Globus pallidus (tissue), 1 donor: ENCODE results near the gene SOX5.
"Not testable (repeated sequence)": the region's sequence is repeated elsewhere in the genome, so short reads cannot be mapped to it uniquely, and the experiment has no call there.

Experiments used
- DNase-seq: peaks from one replicate; pipeline ENCODE4 v3.0.0-alpha.2; 2015; ENCODE audit warnings: low spot score

SOX5 gene

DNA sequence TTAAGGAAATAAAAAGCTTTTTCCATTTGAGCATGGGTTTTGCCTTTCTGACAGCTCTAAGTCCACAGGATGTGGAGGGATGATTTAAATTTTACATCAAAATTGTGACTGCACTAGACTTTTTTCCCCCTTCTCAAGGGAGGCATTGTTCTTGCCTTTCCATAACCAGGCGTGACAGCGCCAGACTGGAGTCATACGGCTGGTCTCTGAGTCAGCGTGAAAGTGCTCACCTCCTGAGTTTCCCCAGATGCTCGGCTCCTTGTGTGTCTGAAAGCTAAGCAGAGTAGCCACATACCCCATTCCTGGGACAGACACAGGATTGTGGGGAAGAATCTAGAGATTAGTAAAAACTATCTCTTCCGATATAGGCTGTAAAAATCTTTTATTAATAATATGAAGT, 43.1 kb downstream of the SOX5 start:
- DNase-seq: peak; percentile 15

DNA sequence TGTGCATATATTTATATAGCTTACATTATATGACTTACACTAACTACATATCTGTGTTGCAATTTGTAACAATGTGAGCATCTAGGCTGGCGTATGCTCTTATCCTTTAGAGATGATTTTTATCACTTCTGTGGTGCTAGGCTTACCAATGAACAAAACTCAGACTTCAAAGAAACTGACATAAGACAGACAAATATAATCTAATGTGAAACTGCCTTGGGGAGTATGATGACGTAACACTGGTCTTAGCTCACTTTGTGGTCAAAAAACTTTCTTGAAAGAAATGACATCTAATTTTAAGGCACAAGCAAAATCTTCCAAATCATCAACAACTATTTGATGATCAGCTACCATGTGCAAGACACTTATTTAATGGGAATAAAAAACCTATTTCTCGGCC, 50.0 kb downstream of the SOX5 start:
- DNase-seq: no peak

DNA sequence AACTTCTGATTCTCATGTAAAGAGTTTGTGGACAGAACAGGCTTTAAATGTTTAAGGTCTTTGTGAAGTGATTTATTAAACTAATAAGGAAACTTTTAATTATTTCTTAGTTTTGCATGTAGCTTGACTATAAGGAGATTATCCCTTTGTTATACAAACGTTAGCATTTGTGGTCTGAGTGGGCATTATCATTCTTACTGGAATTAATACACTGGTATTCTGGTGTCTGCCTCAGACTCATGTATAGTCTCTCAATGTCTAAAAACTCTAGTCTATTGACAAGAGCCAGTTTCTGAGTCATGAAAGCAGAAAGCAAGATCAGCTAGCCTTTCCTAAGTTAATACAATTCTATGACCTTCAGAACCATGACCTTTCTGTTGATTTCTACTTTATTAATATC, 51.3 kb downstream of the SOX5 start:
- no peak for DNase-seq

DNA sequence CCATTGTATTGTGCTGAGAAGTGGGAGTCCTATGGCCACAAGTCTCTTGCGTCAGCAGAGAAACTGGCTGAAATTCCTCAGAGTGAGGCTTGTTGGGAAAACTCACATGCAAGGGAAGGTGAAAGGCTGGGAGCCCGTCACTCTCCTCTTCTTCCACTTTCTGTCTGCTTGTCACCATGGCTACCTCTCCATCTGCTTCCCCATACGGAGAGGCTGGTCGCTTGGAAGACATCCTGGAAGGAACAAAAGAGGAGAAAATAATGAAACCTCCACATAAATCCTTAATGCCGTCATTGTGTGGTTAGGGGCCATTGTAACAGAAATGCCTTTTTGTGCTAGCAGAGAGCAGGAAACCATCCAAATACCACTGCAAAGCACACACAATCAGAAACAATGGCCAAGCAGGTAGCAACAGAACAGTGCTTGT, 53.7 kb downstream of the SOX5 start:
- peak; percentile 53 for DNase-seq

DNA sequence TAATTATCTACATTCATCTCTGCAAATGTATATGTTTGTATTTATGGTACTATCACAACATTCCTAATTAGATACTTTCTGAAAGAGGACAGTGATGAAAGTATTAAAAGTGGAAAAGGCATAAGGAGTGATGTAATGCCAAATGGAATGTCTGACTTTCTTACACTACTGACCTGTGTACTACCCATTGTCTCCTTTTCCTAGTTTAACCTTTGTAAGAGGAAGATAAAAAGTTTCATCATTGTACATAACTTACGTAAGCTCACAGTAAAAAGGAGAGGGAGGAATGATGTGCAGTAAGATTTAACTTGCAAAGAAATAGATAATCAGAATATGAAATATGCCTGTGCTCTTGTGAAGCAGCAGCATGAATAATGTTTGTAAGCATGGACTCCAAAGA, 55.9 kb downstream of the SOX5 start:
- DNase-seq: no peak

DNA sequence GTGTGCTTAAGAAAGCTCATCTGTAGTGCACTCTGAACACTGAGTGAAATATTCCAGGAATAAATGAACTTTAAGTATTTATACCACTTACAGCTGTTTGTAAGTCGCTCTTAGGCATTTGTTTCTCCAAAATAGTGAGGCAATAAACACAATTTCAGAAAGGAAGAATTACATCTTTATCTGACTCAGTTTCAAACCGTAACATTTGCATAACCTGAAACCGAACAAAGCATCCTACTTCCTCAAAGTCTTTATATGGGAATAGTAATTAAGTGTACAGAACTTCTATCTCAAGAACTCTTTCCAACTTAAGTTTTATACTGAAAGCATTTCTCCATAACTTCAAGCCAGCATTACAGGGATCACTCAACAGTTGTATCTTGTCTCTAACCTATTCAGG, 58.4 kb downstream of the SOX5 start:
- no peak for DNase-seq

DNA sequence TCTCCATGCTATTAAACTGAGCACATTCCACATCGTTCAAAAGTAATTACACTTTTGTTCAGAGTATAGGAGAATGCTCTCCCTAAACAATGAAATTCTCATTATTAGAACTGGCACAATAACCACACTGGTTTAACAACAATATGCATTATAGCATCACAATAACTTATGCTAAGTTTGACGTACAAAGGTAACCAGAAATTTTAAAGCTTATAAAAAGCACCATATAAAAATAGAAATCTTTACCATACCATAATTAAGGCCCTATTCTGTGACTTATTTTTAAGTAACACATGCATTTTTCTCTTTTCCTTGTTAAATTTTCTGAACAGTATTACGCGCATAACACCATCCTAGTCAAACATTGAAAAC, 60.4 kb downstream of the SOX5 start:
- no peak for DNase-seq

DNA sequence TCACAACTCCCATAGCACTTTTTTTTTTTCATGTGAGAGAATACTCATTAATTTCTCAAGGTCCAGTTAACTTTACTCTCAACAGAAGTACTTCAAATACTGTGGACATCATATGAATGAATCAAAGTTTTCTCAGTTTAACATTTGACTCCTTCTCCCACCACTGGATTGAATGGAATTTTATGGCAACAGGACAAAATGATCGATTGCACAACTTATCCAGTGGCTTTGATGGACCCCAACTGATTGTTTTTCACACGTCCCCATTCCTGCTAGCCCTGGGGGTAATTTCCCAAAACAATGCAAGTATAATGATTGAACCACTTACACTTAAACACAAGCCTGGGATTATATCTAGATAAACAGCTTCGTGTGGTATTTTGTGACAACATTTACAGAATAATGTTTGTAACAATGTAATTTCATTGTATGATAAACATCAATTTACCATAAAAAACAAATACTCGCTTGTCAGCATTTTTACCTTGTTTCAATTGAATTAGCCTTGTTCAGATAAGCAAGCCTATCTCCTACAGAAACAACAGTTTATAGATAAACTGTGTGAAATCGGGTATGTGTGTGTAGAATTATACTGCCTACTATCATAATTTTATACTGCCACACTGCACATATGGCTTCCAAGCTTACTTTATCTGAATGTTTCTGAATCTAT, 60.9 kb downstream of the SOX5 start:
- DNase-seq: no peak

DNA sequence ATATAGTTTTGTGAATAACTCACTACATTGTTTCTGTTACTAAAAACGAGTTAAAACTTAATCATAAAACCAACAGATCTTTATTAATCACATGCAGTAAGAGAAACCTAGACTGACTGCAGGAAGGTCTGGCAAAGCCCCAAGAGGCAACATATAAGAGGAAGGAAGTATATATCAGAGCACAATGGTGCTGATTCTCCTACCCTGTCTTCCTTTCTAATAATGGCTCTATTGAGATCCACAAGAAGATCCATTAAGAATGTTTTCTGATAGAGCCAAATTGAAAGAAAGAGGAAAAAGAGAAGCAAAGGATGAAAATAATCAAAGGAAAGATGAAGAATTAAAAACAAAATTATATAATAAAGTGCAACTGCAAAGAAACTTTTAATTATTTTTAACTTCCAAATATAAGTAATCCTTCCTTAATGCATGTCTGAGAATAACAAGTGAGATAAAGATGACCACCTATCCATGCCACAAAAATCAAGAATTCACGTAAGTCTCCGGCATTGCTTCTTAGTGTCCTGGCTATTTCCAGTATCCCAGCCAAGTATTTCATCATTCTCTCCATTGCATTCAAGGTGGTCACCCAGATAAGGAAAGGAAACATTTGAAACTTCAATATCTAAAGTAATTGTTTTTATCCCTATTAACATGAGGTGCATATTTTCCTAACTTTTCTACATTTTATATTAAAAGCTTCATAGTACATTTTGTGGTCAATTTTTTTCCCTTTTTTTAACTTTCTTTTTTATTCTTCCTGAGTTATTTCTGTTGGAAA, 62.2 kb downstream of the SOX5 start:
- DNase-seq: no peak

DNA sequence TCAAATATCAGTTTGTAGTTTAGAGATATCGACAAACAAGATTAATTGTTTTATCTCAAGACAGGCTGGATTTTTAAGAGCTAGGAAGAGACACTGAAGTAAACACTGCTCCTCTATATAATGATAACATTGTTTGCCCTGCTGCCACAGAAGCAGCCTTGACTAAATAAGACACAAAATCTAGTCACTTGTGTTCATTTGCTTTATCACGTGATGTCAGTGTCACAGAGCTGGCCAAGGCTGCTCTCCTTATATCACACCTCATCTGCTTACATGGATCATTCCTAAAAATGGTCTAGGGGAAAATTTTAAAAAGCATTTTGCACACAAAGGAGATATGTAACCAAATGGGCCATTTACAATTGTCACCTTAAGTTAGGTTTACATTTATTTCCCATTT, 64.1 kb downstream of the SOX5 start:
- no peak for DNase-seq

DNA sequence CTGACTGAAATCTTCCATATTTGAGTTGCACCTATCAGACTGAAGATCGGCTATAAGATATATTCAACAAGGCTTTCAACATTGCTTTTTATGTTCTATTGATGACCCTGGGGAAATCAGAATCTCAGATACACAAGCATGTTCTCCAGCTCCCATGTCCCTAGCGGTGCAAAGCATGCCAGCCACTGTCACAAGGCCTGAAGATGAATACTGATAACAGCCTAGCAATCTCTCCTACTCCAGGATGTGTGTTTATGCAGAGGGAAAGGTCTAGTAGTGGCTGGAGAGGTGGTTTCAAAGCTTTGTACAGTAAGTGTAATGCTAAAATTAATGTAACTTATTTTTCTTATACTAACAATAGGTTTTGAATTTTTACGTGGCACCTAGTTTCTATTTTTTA, 64.6 kb downstream of the SOX5 start:
- DNase-seq: no peak

DNA sequence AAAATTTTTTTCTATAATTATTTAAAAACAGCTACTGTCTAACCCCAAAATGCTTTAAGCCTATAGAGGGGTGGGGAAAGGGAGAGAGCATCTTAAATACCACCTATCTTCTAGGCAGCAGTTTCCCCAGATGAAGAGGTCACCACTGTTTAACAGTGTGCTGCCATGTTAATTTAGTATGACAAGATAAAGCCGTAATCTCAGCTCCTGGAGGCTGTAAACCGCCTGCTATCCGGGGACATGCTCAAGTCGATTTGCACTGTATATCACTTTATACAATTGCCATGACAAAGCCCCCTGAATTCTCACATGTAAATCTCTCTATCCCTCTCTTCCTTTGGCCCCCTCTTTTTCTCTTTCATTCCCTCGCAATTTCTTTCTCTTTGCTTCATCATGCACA, 68.5 kb downstream of the SOX5 start:
- DNase-seq: no peak

DNA sequence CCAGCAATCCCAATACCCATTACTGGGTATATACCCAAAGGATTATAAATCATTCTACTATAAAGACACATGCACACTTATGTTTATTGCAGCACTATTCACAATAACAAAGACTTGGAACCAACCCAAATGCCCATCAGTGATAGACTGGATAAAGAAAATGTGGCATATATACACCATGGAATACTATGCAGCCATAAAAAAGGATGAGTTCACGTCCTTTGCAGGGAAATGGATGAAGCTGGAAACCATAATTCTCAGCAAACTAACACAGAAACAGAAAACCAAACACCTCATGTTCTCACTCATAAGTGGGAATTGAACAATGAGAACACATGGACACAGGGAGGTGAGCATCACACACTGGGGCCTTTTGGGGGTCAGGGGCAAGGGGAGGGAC, 72.9 kb downstream of the SOX5 start:
- not testable (repeated sequence) for DNase-seq

DNA sequence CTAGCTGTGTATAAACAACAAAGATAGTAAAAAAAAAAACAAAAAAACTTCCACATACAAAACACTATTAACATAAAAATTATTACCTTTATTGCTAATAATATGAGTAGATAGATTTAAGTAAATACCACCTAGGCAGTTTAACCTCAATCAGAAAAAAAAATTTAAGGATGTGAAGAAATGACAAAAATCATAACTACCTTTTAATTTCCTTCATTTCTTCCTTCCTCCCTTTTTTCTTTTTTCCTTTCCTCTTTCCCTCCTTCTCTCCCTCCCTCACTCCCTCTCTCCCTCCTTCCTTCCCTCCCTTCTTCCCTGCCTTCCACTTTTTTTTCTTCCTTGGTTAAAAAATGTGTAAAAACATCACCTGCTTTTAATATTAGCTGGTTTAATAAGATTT, 81.7 kb downstream of the SOX5 start:
- no peak for DNase-seq

DNA sequence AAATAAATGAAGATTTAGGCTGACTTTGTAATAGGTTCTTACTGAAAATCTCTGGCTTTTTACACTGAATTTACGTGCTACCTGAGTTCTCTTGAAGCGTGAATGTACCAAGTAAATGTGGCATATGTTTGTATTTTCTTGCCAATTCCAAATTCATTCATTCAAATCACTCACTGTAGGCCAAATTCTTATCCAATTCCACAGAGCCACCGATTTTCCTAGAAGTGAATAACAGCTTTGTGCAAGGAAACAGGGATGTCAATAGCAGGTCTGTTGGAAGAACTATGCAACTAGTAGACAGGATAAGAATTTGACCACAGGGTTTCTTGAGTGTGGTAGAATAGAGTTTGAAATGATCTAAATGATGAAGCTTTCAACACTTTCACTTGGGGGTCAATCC, 86.8 kb downstream of the SOX5 start:
- DNase-seq: no peak

DNA sequence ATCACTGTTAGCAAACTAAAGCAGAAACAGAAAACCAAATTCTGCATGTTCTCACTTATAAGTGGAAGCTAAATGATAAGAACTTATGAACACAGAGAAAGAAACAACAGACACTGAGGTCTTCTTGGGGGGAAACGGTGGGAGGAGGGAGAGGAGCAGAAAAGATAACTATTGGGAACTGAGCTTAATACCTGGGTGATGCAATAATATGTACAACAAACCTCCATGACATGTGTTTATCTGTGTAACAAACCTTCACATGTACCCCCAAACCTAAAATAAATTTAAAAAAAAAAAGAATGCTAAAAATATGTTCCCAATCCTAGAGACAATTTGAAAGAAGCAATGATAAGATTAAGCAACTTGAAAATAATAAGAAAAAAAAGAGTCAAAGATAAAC, 89.5 kb downstream of the SOX5 start:
- no peak for DNase-seq

DNA sequence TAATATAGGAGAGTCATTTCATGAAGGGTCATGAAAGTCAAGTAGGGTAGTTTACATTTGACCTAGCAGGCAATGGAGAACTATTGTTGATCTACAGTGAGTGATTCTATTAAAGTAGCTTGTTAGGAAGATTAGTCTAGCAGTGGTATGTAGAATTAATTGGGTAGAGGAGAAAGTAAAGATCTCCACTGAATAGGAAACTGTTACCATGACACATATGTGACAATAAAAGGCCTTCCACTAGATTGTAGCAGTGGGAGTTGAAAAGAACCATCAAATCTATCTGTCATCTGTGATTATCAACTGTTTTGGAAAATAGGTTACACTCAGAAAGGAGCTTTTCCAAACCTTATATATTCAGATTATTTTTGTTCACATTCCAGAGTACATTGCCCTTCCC, 92.3 kb downstream of the SOX5 start:
- no peak for DNase-seq

DNA sequence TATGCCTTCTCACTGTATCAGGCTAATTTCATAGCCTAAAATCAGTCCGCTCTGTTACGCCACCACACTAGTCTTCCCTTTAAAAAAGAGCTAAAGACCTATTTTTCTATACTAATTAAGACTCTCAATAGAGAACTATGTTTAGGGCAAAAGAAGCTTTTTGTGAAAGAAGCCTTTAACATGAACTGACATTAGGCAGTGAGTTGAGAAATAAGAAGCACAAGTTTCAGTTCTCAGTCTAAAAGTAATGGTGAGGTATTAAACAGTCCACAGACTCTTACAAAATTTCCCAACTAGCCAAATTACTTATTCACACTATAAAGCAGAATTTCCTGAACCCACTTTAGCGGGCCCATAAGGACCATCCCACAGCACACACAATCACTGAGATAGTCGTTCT, 93.7 kb downstream of the SOX5 start:
- DNase-seq: no peak

DNA sequence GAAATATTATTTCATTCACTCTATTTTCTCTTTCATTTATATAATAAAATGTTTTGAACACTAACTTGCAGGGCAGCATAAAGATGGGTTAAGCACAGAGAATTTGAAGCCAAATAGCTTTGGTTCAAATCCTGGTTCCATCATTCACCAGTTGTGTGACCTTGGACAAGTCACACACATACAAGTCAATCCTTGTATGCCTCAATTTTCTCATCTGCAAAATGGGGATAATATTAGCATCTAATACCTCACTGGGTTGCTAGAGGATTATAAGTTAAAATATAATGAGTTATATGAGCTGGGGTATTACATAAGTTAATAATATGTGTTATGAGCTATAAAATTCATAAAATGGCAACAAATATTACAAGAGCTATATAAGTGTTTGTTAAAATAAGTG, 94.9 kb downstream of the SOX5 start:
- DNase-seq: no peak

DNA sequence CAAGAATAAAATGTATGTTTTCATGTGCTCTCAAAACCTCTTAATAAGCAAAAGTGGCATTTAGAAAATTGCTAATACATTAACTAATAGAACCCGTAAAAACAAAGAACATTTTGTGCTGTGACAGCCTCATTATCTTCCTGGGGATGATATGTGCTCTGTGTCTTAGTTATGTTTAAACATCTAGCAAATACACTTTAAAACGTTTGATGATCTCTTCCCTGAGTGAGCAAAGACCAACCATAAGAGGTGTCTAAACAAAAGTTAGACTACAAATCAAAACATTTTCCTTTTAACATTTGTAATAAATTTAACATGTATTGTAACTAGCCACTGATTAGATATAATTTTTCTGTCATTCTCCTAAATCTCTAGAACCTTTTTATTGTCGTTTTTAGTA, 95.8 kb downstream of the SOX5 start:
- DNase-seq: no peak

DNA sequence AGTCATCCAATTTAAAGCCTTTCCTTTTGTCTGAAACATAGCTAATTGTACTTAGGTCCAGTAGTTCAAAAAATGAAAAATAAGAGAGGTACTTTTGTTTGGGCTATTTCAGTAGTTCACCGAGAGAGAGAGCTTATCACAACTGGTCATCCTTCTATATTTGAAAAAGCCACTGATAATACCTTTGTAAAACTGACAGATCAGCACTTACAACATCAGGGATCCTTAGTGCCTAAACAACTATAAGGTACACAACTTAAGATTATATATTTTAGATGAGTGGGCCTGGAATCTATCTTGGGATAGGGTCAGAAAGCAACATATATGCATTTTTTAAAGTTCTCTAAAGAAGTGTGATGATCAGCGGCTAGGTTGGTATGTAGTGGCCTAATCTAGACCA, 97.9 kb downstream of the SOX5 start:
- no peak for DNase-seq

DNA sequence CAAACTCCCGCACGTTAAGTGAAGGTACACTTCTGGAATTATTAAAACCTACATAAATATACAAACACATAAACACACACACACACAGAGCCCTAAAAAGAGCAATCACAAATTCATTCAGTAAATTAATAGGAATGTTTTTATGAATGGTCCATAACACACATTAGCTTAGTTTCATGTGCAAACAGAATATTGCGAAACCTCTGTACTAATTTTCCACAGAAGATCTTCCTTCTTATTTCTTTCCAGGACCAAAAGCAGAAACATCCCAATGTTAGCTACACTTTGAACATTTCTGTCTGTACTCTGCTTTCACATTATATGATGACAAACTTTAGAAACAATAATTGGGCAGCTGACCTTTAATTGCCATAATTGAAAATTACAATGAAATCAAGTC, 101.6 kb downstream of the SOX5 start:
- no peak for DNase-seq

DNA sequence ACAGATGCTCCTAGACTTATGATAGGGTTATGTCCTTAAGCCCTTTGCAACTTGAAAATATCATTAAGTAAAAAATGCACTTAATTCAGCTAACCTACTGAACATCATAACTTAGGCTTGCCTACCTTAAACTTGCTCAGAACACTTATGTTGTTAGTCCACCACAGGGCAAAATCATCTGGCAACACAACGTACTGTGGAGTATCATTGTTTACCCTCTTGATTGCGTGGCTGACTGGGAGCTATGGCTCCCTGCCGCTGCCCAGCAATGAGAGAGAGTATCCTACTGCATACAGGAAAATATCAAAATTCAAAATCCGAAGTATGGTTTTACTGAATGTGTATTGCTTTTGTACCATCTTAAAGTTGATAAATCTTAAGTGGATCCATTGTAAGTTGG, 105.5 kb downstream of the SOX5 start:
- no peak for DNase-seq

DNA sequence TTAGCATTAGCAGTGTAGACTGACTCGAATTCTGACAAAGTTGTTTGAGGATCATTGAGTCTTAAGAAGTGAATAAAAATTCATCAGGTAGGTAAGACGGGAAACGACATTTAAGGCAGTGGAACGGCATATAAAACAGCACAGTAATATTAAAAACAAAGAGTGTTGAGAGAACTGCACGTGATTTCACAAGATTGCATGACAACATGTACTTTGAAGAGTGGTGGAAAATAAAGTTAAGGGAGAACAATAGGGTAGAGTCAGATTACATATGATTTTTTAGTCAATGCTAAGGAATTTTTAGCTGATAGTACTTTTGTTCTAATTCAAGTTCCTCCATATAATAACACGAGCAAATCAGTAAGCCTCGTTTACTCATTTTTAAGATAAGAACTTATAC, 115.4 kb downstream of the SOX5 start:
- DNase-seq: no peak
